ENCODE results near the gene CPNE4. TPM values are rescaled to one million over a fixed set of nuclear protein-coding genes. Genes with fewer than 3 reads are reported as not detected.

CPNE4 gene
- total RNA-seq, 1 donor from 2014 or later, result 0.83 TPM

- no peak for TF ChIP-seq CTCF (IDR thresholded peaks at IDR 0.05)
- Histone ChIP-seq H3K4me1 (no peaks in the 10 kb centered on the region), H3K9me3 (no peaks in the 10 kb centered on the region), H3K27ac (no peak overlapping the region), H3K36me3 (no peaks in the 10 kb centered on the region), H3K27me3 (ENCODE audit: low read depth) (peaks cover 5% of the 10 kb centered on the region), H3K4me3 (no peak overlapping the region)
- intact Hi-C loops (cut with DNase I), result no loop called here
- ATAC-seq (no peak), DNase-seq (no peak)
Measured at GRCh38 chr3:132007617-132008016, 27.2 kb downstream of the CPNE4 start.

DNA sequence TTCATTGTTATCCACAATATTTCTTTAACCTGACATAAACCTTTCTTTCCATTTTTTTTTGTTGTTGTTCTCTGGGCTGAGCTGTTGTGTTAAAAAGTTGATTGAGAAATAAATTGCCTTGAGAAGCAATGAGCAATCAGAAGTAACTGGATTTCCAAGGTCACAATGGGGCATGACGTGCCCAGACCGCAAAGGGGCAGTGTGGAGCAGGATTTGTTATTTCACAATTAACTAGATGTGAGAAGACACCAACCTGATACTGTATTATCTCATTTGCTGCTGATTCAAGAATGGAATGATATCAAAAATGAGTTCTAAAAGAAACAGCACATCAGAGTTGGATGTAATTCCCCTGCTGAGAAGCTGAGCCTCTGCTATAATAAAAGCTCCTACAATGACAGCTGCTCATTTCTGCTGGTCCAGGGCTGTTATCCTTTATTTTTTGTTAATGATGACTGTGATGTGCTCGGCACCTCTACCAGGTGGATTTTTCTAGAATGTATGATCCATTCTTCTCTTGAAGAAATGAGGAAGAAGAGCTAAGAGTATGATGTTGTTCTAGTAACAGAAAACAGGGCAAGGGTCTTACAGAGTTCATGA lies 28.1 kb downstream of the CPNE4 start:
- peak; percentile 54 for TF ChIP-seq CTCF (IDR thresholded peaks at IDR 0.05)
- DNase-seq (peak; percentile 45), ATAC-seq (peak; percentile 61 to 62)
- Histone ChIP-seq H3K4me3 (no peak overlapping the region), H3K36me3 (no peaks in the 10 kb centered on the region), H3K9me3 (no peaks in the 10 kb centered on the region), H3K27ac (no peak overlapping the region), H3K4me1 (no peaks in the 10 kb centered on the region), H3K27me3 (ENCODE audit: low read depth) (peaks cover 5% of the 10 kb centered on the region)
- intact Hi-C loops (cut with DNase I), result no loop called here

- intact Hi-C loops (cut with DNase I), result no loop called here
- Histone ChIP-seq H3K27me3 (ENCODE audit: low read depth) (peaks cover 5% of the 10 kb centered on the region), H3K9me3 (no peaks in the 10 kb centered on the region), H3K27ac (no peak overlapping the region), H3K4me1 (no peaks in the 10 kb centered on the region), H3K36me3 (no peaks in the 10 kb centered on the region), H3K4me3 (no peak overlapping the region)
- no peak for TF ChIP-seq CTCF (IDR thresholded peaks at IDR 0.05)
- ATAC-seq, result no peak
- DNase-seq, result no peak
Measured at GRCh38 chr3:132004571-132004970, 30.2 kb downstream of the CPNE4 start.

GRCh38 chr3:132003685-132004084 lies 31.1 kb downstream of the CPNE4 start:
- ATAC-seq (no peak), DNase-seq (no peak)
- no peaks in the 10 kb centered on the region for H3K9me3 ChIP-seq
- H3K27ac ChIP-seq, result no peak overlapping the region
- peaks cover 5% of the 10 kb centered on the region for H3K27me3 ChIP-seq (ENCODE audit: low read depth)
- H3K36me3 ChIP-seq, result no peaks in the 10 kb centered on the region
- intact Hi-C loops (cut with DNase I), result no loop called here
- H3K4me3 ChIP-seq, result no peak overlapping the region
- TF ChIP-seq CTCF (IDR thresholded peaks at IDR 0.05), result no peak
- no peaks in the 10 kb centered on the region for H3K4me1 ChIP-seq

GRCh38 chr3:132001999-132002398 lies 32.8 kb downstream of the CPNE4 start:
- ATAC-seq (no peak), DNase-seq (no peak)
- no peak overlapping the region for H3K27ac ChIP-seq
- H3K36me3 ChIP-seq, result no peaks in the 10 kb centered on the region
- H3K4me3 ChIP-seq, result no peak overlapping the region
- TF ChIP-seq CTCF (IDR thresholded peaks at IDR 0.05), result no peak
- H3K4me1 ChIP-seq, result no peaks in the 10 kb centered on the region
- peaks cover 3% of the 10 kb centered on the region for H3K27me3 ChIP-seq (ENCODE audit: low read depth)
- intact Hi-C loops (cut with DNase I), result no loop called here
- H3K9me3 ChIP-seq, result no peaks in the 10 kb centered on the region
